Measurements from ENCODE around the gene GREB1.

DNA sequence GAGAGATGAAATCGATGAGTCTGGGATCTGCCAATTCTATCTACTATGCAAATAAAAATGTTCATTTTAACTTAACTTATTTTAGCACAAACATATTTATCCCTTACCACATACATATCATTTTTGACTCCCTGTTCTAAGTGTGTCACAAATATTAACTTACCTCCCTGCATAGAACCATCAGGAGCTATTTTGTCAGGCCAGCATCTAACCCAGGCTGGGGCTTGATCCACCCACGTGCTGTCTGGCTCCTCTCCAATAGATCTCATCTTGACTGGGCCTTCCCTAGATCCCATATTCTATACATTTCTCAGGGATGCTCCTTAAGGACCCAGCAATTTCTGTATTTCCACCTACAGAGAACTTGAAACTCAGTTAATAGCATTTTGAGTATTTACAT is 115.2 kb downstream of the GREB1 start:
- TF ChIP-seq, protein P1, sequence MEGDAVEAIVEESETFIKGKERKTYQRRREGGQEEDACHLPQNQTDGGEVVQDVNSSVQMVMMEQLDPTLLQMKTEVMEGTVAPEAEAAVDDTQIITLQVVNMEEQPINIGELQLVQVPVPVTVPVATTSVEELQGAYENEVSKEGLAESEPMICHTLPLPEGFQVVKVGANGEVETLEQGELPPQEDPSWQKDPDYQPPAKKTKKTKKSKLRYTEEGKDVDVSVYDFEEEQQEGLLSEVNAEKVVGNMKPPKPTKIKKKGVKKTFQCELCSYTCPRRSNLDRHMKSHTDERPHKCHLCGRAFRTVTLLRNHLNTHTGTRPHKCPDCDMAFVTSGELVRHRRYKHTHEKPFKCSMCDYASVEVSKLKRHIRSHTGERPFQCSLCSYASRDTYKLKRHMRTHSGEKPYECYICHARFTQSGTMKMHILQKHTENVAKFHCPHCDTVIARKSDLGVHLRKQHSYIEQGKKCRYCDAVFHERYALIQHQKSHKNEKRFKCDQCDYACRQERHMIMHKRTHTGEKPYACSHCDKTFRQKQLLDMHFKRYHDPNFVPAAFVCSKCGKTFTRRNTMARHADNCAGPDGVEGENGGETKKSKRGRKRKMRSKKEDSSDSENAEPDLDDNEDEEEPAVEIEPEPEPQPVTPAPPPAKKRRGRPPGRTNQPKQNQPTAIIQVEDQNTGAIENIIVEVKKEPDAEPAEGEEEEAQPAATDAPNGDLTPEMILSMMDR (IDR thresholded peaks at IDR 0.05), result no peak
- no peak for TF ChIP-seq EZH2 (IDR thresholded peaks at IDR 0.05; ENCODE audit: borderline replicate concordance, insufficient read depth, low read depth, low read length, poor library complexity, severe bottlenecking)

Measured in B cell (primary cell).